Neural cell (in vitro differentiated cells): ENCODE measurements around the gene DTL. TPM values are rescaled to one million over a fixed set of nuclear protein-coding genes. Genes with fewer than 3 reads are reported as not detected.

ENCODE experiments used
- H2AFZ ChIP-seq: fragments of 200-600, 300-800 bp; sonication (generic), shearing (Covaris generic); 2 replicates; pipeline ENCODE4 v1.6.0; 2014; ENCODE audit warnings: low read depth, mild to moderate bottlenecking, antibody characterized with exemption, low read length, moderate library complexity
- H3F3A ChIP-seq: fragments of 200-600 bp; shearing (Covaris generic); 2 replicates; pipeline ENCODE4 v1.6.1; 2016; ENCODE audit warnings: mild to moderate bottlenecking, moderate library complexity, mixed read lengths, antibody characterized with exemption, low read length; ENCODE audit not compliant: insufficient read depth, poor library complexity, severe bottlenecking
- H3K27ac ChIP-seq: fragments of 200-600, 300-800 bp; sonication (generic), shearing (Covaris generic); 2 replicates; pipeline ENCODE4 v1.5.1; 2014; ENCODE audit warnings: mild to moderate bottlenecking, low read length, moderate library complexity
- H3K27me3 ChIP-seq: fragments of 300-800, 200-600 bp; sonication (generic), shearing (Covaris generic); 2 replicates; pipeline ENCODE4 v1.6.0; 2014; ENCODE audit warnings: mild to moderate bottlenecking, low read depth, low read length, moderate library complexity; ENCODE audit not compliant: insufficient read depth
- H3K36me3 ChIP-seq: fragments of 300-800, 200-600 bp; sonication (generic), shearing (Covaris generic); 2 replicates; pipeline ENCODE4 v1.5.1; 2014; ENCODE audit warnings: mild to moderate bottlenecking, antibody characterized with exemption, low read length, moderate library complexity; ENCODE audit not compliant: insufficient read depth
- H3K4me2 ChIP-seq: fragments of 300-800, 200-600 bp; sonication (generic), shearing (Covaris generic); 2 replicates; pipeline ENCODE4 v1.6.0; 2014; ENCODE audit warnings: mild to moderate bottlenecking, low read length
- H3K4me3 ChIP-seq: fragments of 300-800, 200-600 bp; sonication (generic), shearing (Covaris generic); 2 replicates; pipeline ENCODE4 v1.5.1; 2014; ENCODE audit warnings: mild to moderate bottlenecking, low read length, moderate library complexity
- H3K79me2 ChIP-seq: fragments of 200-600 bp; shearing (Covaris generic); replicated peaks from 2 replicates; pipeline ENCODE4 v1.6.0; 2014; ENCODE audit warnings: mild to moderate bottlenecking, low read length, moderate library complexity; ENCODE audit not compliant: insufficient read depth
- H3K9ac ChIP-seq: fragments of 300-800, 200-600 bp; sonication (generic), shearing (Covaris generic); 2 replicates; pipeline ENCODE4 v1.6.1; 2016; ENCODE audit warnings: mild to moderate bottlenecking, low read length, mixed read lengths
- H3K9me2 ChIP-seq: fragments of 200-600 bp; shearing (Covaris generic); 2 replicates; pipeline ENCODE4 v1.6.1; 2016; ENCODE audit warnings: mild to moderate bottlenecking, low read length, mixed read lengths; ENCODE audit not compliant: insufficient read depth
- H3K9me3 ChIP-seq: fragments of 200-600, 300-800 bp; sonication (generic), shearing (Covaris generic); 2 replicates; pipeline ENCODE4 v1.6.1; 2016; ENCODE audit warnings: mild to moderate bottlenecking, mixed run types, low read length, moderate library complexity, mixed read lengths
- H4K20me1 ChIP-seq: fragments of 200-600 bp; shearing (Covaris generic); 2 replicates; pipeline ENCODE4 v1.6.1; 2016; ENCODE audit warnings: mild to moderate bottlenecking, mixed run types; ENCODE audit not compliant: insufficient read depth
- EP300 ChIP-seq: fragments of 450-650 bp; conservative IDR thresholded peaks from 2 replicates; pipeline ENCODE4 v1.6.1; 2014; ENCODE audit warnings: antibody characterized with exemption, mild to moderate bottlenecking, moderate library complexity; ENCODE audit not compliant: poor library complexity, severe bottlenecking
- EZH2 ChIP-seq: fragments of 200-600, 300-800 bp; shearing (Covaris generic), sonication (generic); IDR thresholded peaks from 2 replicates; pipeline ENCODE4 v1.6.1; 2014; ENCODE audit warnings: antibody characterized with exemption, low read length, borderline replicate concordance, mild to moderate bottlenecking; ENCODE audit not compliant: insufficient read depth, poor library complexity, severe bottlenecking
- MXI1 ChIP-seq: fragments of 450-650 bp; conservative IDR thresholded peaks from 2 replicates; pipeline ENCODE4 v1.6.1; 2014; ENCODE audit warnings: antibody characterized with exemption, mild to moderate bottlenecking; ENCODE audit not compliant: poor library complexity, severe bottlenecking
- POLR2AphosphoS5 ChIP-seq: IDR thresholded peaks from 2 replicates; pipeline ENCODE4 v1.6.1; 2012
- RAD21 ChIP-seq: fragments of 450-650 bp; conservative IDR thresholded peaks from 2 replicates; pipeline ENCODE4 v1.6.1; 2014; ENCODE audit warnings: antibody characterized with exemption, mild to moderate bottlenecking, moderate library complexity
- SMC3 ChIP-seq: fragments of 450-650 bp; conservative IDR thresholded peaks from 2 replicates; pipeline ENCODE4 v1.6.1; 2014; ENCODE audit warnings: antibody characterized with exemption, mild to moderate bottlenecking, moderate library complexity; ENCODE audit not compliant: poor library complexity
- TAF1 ChIP-seq: IDR thresholded peaks from 2 replicates; pipeline ENCODE4 v1.6.1; 2012; ENCODE audit warnings: low read depth
- polyA plus RNA-seq: library from polyadenylated mRNA; depleted of rRNA; stranded (reverse); fragments of >200 nt; gene quantifications from 2 replicates; pipeline ENCODE4 v1.2.3, GENCODE V29; 2014
- TF ChIP-seq, protein P1 (sequence below): IDR thresholded peaks from 2 replicates; pipeline ENCODE4 v1.6.1; 2012; ENCODE audit warnings: borderline replicate concordance
- TF ChIP-seq, protein P2 (sequence below): fragments of 450-650 bp; IDR thresholded peaks from 2 replicates; pipeline ENCODE4 v1.5.1; 2014; ENCODE audit warnings: antibody characterized with exemption, mild to moderate bottlenecking, moderate library complexity; ENCODE audit not compliant: poor library complexity, severe bottlenecking

The DTL gene
- polyA plus RNA-seq, 1 donor from 2014 or later = 1.1 TPM

- Histone ChIP-seq H3K36me3 (no peaks in the 10 kb centered on the region), H3K27ac (no peak overlapping the region), H4K20me1 (no peaks in the 10 kb centered on the region), H3K9me3 (no peaks in the 10 kb centered on the region), H2AFZ (no peak overlapping the region), H3K9ac (no peak overlapping the region), H3K9me2 (no peaks in the 10 kb centered on the region), H3K4me2 (no peak overlapping the region), H3K79me2 (no peaks in the 10 kb centered on the region), H3F3A (no peaks in the 10 kb centered on the region), H3K4me3 (no peak overlapping the region), H3K27me3 (no peaks in the 10 kb centered on the region)
- TF ChIP-seq POLR2AphosphoS5 (no peak), SMC3 (no peak), EZH2 (no peak), TAF1 (no peak), RAD21 (no peak), MXI1 (no peak), EP300 (no peak)
- TF ChIP-seq, protein P1, sequence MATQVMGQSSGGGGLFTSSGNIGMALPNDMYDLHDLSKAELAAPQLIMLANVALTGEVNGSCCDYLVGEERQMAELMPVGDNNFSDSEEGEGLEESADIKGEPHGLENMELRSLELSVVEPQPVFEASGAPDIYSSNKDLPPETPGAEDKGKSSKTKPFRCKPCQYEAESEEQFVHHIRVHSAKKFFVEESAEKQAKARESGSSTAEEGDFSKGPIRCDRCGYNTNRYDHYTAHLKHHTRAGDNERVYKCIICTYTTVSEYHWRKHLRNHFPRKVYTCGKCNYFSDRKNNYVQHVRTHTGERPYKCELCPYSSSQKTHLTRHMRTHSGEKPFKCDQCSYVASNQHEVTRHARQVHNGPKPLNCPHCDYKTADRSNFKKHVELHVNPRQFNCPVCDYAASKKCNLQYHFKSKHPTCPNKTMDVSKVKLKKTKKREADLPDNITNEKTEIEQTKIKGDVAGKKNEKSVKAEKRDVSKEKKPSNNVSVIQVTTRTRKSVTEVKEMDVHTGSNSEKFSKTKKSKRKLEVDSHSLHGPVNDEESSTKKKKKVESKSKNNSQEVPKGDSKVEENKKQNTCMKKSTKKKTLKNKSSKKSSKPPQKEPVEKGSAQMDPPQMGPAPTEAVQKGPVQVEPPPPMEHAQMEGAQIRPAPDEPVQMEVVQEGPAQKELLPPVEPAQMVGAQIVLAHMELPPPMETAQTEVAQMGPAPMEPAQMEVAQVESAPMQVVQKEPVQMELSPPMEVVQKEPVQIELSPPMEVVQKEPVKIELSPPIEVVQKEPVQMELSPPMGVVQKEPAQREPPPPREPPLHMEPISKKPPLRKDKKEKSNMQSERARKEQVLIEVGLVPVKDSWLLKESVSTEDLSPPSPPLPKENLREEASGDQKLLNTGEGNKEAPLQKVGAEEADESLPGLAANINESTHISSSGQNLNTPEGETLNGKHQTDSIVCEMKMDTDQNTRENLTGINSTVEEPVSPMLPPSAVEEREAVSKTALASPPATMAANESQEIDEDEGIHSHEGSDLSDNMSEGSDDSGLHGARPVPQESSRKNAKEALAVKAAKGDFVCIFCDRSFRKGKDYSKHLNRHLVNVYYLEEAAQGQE = no peak
- TF ChIP-seq, protein P2, sequence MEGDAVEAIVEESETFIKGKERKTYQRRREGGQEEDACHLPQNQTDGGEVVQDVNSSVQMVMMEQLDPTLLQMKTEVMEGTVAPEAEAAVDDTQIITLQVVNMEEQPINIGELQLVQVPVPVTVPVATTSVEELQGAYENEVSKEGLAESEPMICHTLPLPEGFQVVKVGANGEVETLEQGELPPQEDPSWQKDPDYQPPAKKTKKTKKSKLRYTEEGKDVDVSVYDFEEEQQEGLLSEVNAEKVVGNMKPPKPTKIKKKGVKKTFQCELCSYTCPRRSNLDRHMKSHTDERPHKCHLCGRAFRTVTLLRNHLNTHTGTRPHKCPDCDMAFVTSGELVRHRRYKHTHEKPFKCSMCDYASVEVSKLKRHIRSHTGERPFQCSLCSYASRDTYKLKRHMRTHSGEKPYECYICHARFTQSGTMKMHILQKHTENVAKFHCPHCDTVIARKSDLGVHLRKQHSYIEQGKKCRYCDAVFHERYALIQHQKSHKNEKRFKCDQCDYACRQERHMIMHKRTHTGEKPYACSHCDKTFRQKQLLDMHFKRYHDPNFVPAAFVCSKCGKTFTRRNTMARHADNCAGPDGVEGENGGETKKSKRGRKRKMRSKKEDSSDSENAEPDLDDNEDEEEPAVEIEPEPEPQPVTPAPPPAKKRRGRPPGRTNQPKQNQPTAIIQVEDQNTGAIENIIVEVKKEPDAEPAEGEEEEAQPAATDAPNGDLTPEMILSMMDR = no peak
Measured at GRCh38 chr1:212074856-212075255, 39.3 kb downstream of the DTL start.

- H3K36me3 ChIP-seq = no peaks in the 10 kb centered on the region
- H3K9me3 ChIP-seq = no peaks in the 10 kb centered on the region
- no peaks in the 10 kb centered on the region for H3K9me2 ChIP-seq
- H3K4me3 ChIP-seq = no peak overlapping the region
- H2AFZ ChIP-seq = no peak overlapping the region
- H3K79me2 ChIP-seq = no peaks in the 10 kb centered on the region
- H4K20me1 ChIP-seq = no peaks in the 10 kb centered on the region
- no peak overlapping the region for H3K4me2 ChIP-seq
- TF ChIP-seq SMC3 = no peak
- TF ChIP-seq, protein P1 = no peak
- TF ChIP-seq POLR2AphosphoS5 = no peak
- no peak for TF ChIP-seq MXI1
- TF ChIP-seq EZH2 = no peak
- no peak for TF ChIP-seq TAF1
- no peak for TF ChIP-seq EP300
- TF ChIP-seq, protein P2 = no peak
- TF ChIP-seq RAD21 = no peak
- no peak overlapping the region for H3K9ac ChIP-seq
- H3F3A ChIP-seq = no peaks in the 10 kb centered on the region
- no peak overlapping the region for H3K27ac ChIP-seq
- no peaks in the 10 kb centered on the region for H3K27me3 ChIP-seq
Measured at GRCh38 chr1:212077028-212077427, 41.5 kb downstream of the DTL start.
